Breast epithelium (tissue), 3 donors: ENCODE measurements around the gene RHOG.

Experiments used
- POLR2A ChIP-seq: fragments of 450-650 bp; IDR thresholded peaks from one replicate; pipeline ENCODE4 v1.6.1; 2016; ENCODE audit warnings: antibody characterized with exemption, mild to moderate bottlenecking, moderate library complexity
- TF ChIP-seq, protein P1 (sequence below), 3 donors: fragments of 450-650 bp; IDR thresholded peaks; one replicate each; pipeline ENCODE4 v1.5.1; 2016 to 2017; ENCODE audit warnings: antibody characterized with exemption in 3 of 3, mild to moderate bottlenecking in 3 of 3, moderate library complexity in 3 of 3

DNA sequence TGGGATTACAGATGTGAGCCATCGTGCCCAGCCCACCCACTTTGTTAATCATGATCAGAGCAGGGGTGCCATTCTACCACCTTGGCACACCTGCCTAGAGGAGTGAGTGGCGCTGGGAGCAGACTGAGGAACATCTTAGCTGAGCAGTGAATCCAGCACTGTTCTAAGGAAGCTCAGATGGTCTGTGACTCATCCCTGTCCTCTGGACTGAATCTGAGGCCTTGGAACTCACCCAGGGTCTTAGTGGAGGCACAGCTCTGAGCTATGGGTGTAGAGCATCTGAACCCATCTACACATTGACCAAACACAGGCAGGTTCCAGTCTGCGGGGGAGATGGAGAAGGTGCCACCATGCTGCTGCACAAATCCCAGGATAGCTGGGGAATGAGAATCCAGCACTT, 17.5 kb downstream of the RHOG start:
- TF ChIP-seq, protein P1, sequence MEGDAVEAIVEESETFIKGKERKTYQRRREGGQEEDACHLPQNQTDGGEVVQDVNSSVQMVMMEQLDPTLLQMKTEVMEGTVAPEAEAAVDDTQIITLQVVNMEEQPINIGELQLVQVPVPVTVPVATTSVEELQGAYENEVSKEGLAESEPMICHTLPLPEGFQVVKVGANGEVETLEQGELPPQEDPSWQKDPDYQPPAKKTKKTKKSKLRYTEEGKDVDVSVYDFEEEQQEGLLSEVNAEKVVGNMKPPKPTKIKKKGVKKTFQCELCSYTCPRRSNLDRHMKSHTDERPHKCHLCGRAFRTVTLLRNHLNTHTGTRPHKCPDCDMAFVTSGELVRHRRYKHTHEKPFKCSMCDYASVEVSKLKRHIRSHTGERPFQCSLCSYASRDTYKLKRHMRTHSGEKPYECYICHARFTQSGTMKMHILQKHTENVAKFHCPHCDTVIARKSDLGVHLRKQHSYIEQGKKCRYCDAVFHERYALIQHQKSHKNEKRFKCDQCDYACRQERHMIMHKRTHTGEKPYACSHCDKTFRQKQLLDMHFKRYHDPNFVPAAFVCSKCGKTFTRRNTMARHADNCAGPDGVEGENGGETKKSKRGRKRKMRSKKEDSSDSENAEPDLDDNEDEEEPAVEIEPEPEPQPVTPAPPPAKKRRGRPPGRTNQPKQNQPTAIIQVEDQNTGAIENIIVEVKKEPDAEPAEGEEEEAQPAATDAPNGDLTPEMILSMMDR (IDR thresholded peaks at IDR 0.05) = no peak
- TF ChIP-seq POLR2A = no peak
